Measurements from ENCODE around the gene MYCBPAP. TPM values are rescaled to one million over a fixed set of nuclear protein-coding genes. Genes with fewer than 3 reads are reported as not detected.

MYCBPAP gene
- total and polyA plus RNA-seq, 2 donors from 2014 or later: 0.72 to 2.9 TPM

DNA sequence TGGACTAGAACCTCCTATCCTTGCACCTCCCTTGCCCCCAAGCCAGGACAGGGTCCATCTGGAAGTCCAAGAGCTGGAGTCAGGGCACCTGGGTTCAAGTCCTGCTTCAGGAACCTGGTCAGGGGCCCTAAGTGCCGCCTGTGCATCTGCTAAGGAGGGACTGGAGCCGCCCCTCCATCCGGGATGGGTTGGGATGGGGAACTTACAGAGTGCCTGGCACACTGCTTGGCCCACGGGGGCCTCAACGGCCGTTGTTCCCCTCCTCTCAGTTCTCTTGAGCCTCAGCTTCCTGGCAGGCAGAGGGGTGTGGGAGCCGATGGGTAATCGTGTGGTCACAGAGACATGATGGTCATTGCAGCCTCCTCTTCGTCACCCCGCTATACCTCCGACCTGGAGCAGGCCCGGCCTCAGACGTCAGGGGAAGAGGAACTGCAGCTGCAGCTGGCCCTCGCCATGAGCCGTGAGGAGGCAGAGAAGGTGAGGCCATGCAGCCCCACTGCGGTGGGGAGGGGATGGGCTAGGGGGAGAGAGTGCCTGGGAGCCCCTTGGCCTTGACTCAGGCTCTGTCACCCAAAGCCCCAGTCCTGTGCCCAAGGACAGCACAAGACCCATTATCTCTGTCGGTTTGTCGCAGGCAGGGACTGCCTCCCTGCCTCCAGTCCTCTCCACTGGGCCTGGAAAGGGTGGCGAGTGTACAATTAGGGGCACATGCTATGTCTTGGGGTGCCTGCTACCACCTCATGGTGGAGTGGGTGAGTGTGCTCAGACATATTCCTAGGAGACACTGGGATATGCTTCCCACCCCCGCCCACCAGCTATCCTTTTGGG lies 29.7 kb downstream of the MYCBPAP start:
- Histone ChIP-seq H3K27me3 (ENCODE audit: control insufficient read depth, insufficient read depth, low read length) (no peaks in the 10 kb centered on the region), H3K9ac (ENCODE audit: low read length in 3 of 3) (no peak overlapping the region), H3K27ac (ENCODE audit: low read depth in 2 of 2, low read length in 2 of 2) (peak overlapping the region; percentile 25 to 78), H3K36me3 (ENCODE audit: control insufficient read depth in 2 of 3, insufficient read depth in 3 of 3, low read length in 3 of 3) (peaks cover 0 to 5% (median 2%) of the 10 kb centered on the region in 3 donors), H3K9me3 (ENCODE audit: control insufficient read depth in 2 of 3, insufficient read depth in 1 of 3, low read length in 3 of 3) (no peaks in the 10 kb centered on the region), H3K4me3 (ENCODE audit: low read length in 3 of 3) (no peak overlapping the region), H3K4me1 (ENCODE audit: control insufficient read depth in 2 of 3, insufficient read depth in 2 of 3, low read depth in 1 of 3, low read length in 3 of 3) (peaks cover 0 to 45% (median 5%) of the 10 kb centered on the region in 3 donors)
- intact Hi-C loops (cut with DNase I): no loop called here
- DNase-seq (no peak), FAIRE-seq (no peak)
- TF ChIP-seq, protein P1, sequence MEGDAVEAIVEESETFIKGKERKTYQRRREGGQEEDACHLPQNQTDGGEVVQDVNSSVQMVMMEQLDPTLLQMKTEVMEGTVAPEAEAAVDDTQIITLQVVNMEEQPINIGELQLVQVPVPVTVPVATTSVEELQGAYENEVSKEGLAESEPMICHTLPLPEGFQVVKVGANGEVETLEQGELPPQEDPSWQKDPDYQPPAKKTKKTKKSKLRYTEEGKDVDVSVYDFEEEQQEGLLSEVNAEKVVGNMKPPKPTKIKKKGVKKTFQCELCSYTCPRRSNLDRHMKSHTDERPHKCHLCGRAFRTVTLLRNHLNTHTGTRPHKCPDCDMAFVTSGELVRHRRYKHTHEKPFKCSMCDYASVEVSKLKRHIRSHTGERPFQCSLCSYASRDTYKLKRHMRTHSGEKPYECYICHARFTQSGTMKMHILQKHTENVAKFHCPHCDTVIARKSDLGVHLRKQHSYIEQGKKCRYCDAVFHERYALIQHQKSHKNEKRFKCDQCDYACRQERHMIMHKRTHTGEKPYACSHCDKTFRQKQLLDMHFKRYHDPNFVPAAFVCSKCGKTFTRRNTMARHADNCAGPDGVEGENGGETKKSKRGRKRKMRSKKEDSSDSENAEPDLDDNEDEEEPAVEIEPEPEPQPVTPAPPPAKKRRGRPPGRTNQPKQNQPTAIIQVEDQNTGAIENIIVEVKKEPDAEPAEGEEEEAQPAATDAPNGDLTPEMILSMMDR (IDR thresholded peaks at IDR 0.05; ENCODE audit: borderline replicate concordance, extremely low read depth, insufficient read depth): no peak

DNA sequence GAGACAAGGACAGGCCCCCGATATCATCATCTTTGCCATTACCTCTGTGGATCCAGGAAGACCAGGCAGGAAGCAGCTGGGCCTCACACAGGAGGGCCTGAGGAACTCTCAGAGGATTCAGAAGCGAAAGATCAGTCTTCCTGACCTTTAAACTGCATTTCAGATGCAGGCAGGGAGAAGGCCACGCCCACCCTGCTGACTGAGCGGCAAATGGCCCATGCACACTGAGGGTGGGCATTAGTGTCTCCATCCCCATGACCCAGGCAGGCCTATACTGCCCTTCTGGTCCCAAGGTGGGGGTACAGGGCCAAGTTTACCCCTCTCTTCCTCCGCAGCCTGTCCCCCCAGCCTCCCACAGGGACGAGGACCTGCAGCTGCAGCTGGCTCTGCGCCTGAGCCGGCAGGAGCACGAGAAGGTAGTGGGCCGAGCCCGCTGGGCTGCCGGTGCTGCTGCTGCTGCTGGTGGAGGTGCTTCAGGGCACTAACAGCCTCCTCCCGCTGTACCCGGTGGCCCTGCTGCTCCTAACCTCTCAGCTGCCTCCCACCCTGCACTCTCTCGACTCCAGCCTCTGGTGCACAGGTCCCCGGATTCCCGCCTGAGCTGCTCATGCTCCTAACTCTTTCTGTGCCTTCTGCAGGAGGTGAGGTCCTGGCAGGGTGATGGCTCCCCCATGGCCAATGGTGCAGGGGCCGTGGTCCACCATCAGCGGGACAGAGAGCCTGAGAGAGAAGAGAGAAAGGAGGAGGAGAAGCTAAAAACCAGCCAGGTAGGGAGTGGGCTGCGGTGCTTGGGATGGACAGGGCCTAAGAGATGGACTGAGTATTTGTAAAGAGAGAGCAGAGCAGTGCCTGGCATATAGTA lies 30.5 kb downstream of the MYCBPAP start:
- no peak overlapping the region for H3K4me3 ChIP-seq (ENCODE audit: low read length in 3 of 3)
- H3K9ac ChIP-seq (ENCODE audit: low read length in 3 of 3): no peak overlapping the region
- DNase-seq (peak in 1 of 5 donors; percentile 64), FAIRE-seq (no peak)
- H3K4me1 ChIP-seq (ENCODE audit: control insufficient read depth in 2 of 3, insufficient read depth in 2 of 3, low read depth in 1 of 3, low read length in 3 of 3): peaks cover 0 to 45% (median 5%) of the 10 kb centered on the region in 3 donors
- TF ChIP-seq, protein P1 (IDR thresholded peaks at IDR 0.05; ENCODE audit: borderline replicate concordance, extremely low read depth, insufficient read depth): no peak
- H3K27me3 ChIP-seq (ENCODE audit: control insufficient read depth, insufficient read depth, low read length): no peaks in the 10 kb centered on the region
- peak overlapping the region in 1 of 2 donors; percentile 78 for H3K27ac ChIP-seq (ENCODE audit: low read depth in 2 of 2, low read length in 2 of 2)
- no peaks in the 10 kb centered on the region for H3K9me3 ChIP-seq (ENCODE audit: control insufficient read depth in 2 of 3, insufficient read depth in 1 of 3, low read length in 3 of 3)
- intact Hi-C loops (cut with DNase I): no loop called here
- peaks cover 0 to 5% (median 2%) of the 10 kb centered on the region in 3 donors for H3K36me3 ChIP-seq (ENCODE audit: control insufficient read depth in 2 of 3, insufficient read depth in 3 of 3, low read length in 3 of 3)

DNA sequence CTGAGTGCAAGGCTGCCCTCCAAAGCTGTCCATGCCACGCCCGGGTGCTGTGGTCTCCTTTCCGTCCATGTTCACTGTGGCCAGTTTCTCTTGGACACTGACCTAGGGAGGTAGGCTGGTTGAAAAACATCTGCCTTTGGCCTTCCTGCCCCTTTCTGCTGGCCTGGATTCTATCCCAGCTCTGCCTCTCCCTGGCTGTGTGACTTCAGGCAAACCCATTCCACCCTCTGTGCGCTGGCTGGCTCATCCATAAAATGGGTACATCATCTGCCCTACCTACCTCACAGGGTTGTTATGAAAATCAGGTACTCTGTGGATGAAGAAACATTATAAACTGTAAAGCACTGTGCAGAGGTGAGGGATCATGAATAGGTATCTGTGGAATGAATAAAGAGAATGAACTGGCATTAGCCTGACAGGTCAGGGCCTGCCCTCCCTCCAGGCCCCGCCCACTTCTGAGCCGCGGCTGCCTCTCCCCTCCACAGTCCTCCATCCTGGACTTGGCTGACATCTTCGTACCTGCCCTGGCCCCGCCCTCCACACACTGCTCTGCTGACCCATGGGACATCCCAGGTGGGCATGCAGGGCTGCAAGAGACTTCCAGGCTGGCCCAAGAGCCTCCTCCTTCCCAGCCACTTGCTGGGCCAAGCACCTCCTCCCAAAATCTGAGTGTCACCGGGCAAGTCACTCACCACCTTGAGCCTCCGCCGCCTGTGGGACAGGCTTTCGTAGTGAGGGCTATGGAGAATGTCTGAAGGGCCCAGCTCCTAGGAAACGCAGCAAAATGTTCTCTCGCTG lies 31.7 kb downstream of the MYCBPAP start:
- no peak overlapping the region for H3K9ac ChIP-seq (ENCODE audit: low read length in 3 of 3)
- peak in 2 of 5 donors; percentile 53 to 80 for DNase-seq
- no peaks in the 10 kb centered on the region for H3K9me3 ChIP-seq (ENCODE audit: control insufficient read depth in 2 of 3, insufficient read depth in 1 of 3, low read length in 3 of 3)
- H3K4me1 ChIP-seq (ENCODE audit: control insufficient read depth in 2 of 3, insufficient read depth in 2 of 3, low read depth in 1 of 3, low read length in 3 of 3): peaks cover 0 to 45% (median 5%) of the 10 kb centered on the region in 3 donors
- intact Hi-C loops (cut with DNase I): loop anchor here (10.0 kb wide), 2 partner anchors 305 to 415 kb away; no protein-coding TSS in a partner anchor
- H3K27me3 ChIP-seq (ENCODE audit: control insufficient read depth, insufficient read depth, low read length): no peaks in the 10 kb centered on the region
- TF ChIP-seq, protein P1 (IDR thresholded peaks at IDR 0.05; ENCODE audit: borderline replicate concordance, extremely low read depth, insufficient read depth): no peak
- H3K36me3 ChIP-seq (ENCODE audit: control insufficient read depth in 2 of 3, insufficient read depth in 3 of 3, low read length in 3 of 3): peaks cover 0 to 5% (median 2%) of the 10 kb centered on the region in 3 donors
- H3K27ac ChIP-seq (ENCODE audit: low read depth in 2 of 2, low read length in 2 of 2): no peak overlapping the region
- no peak for FAIRE-seq
- no peak overlapping the region for H3K4me3 ChIP-seq (ENCODE audit: low read length in 3 of 3)

Measured in kidney (tissue), 14 donors.